ENCODE measurements around the gene PRKCA.

The PRKCA gene

GRCh38 chr17:66526827-66527226, 224.4 kb downstream of the PRKCA start:
- TF ChIP-seq, protein P1, sequence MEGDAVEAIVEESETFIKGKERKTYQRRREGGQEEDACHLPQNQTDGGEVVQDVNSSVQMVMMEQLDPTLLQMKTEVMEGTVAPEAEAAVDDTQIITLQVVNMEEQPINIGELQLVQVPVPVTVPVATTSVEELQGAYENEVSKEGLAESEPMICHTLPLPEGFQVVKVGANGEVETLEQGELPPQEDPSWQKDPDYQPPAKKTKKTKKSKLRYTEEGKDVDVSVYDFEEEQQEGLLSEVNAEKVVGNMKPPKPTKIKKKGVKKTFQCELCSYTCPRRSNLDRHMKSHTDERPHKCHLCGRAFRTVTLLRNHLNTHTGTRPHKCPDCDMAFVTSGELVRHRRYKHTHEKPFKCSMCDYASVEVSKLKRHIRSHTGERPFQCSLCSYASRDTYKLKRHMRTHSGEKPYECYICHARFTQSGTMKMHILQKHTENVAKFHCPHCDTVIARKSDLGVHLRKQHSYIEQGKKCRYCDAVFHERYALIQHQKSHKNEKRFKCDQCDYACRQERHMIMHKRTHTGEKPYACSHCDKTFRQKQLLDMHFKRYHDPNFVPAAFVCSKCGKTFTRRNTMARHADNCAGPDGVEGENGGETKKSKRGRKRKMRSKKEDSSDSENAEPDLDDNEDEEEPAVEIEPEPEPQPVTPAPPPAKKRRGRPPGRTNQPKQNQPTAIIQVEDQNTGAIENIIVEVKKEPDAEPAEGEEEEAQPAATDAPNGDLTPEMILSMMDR (IDR thresholded peaks at IDR 0.05; ENCODE audit: low read depth, low read length, missing control alignments) = no peak
- DNase-seq (ENCODE audit: low read depth) = no peak
- H3K4me3 ChIP-seq (ENCODE audit: low read depth, low read length) = no peak overlapping the region

- no peak for DNase-seq (ENCODE audit: low read depth)
- H3K4me3 ChIP-seq (ENCODE audit: low read depth, low read length) = no peak overlapping the region
- TF ChIP-seq, protein P1 (IDR thresholded peaks at IDR 0.05; ENCODE audit: low read depth, low read length, missing control alignments) = no peak
Observed at GRCh38 chr17:66527335-66527734, 224.9 kb downstream of the PRKCA start.

DNA sequence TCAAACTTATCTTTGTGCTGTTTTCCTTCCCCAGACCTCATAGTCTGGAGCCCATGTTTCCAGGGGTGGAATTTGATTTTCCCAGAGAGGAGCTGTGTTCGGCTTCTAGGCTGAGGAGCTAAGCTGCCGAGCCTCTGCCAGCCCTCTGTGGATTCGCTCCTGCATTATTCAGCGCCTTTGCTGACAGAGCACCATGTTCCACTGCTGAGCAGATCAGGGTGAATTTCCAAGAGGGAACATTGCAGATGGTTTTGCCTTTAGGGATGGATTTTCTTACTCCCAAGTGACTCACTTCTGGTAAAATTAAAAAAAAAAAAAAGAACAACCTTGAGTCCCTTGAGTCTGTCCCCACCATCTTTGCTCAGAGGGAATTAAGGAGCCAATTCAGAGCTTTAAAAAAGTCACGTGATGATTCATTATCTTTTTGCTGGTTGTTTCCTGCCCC, 229.5 kb downstream of the PRKCA start:
- H3K4me3 ChIP-seq (ENCODE audit: low read depth, low read length) = no peak overlapping the region
- TF ChIP-seq, protein P1 (IDR thresholded peaks at IDR 0.05; ENCODE audit: low read depth, low read length, missing control alignments) = no peak
- DNase-seq (ENCODE audit: low read depth) = no peak

GRCh38 chr17:66533572-66533971, 231.2 kb downstream of the PRKCA start:
- no peak for DNase-seq (ENCODE audit: low read depth)

DNA sequence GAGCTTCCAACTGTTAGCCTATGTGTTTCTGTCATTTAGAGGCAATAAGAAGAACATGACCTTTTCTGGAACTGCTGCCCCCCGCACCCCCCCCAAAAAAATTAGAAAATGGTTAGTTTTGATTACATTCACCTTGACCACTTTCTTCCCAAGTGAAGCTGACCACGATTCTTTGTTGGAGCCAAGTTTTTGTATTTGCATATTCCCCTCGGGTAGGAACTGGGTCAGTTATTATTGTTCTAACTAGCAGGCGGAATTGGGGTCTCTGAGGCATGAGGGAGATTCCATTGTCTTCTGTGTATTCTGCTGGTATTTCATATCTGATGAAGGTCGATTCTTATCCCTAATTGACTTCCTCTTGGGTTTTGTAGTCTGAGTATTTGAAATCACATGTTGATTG, 231.6 kb downstream of the PRKCA start:
- no peak for DNase-seq (ENCODE audit: low read depth)
- no peak overlapping the region for H3K4me3 ChIP-seq (ENCODE audit: low read depth, low read length)
- TF ChIP-seq, protein P1 (IDR thresholded peaks at IDR 0.05; ENCODE audit: low read depth, low read length, missing control alignments) = no peak

More at GRCh38 chr17:66533572-66533971, 231.2 kb downstream of the PRKCA start:
- TF ChIP-seq, protein P1 (IDR thresholded peaks at IDR 0.05; ENCODE audit: low read depth, low read length, missing control alignments) = no peak
- no peak overlapping the region for H3K4me3 ChIP-seq (ENCODE audit: low read depth, low read length)

DNA sequence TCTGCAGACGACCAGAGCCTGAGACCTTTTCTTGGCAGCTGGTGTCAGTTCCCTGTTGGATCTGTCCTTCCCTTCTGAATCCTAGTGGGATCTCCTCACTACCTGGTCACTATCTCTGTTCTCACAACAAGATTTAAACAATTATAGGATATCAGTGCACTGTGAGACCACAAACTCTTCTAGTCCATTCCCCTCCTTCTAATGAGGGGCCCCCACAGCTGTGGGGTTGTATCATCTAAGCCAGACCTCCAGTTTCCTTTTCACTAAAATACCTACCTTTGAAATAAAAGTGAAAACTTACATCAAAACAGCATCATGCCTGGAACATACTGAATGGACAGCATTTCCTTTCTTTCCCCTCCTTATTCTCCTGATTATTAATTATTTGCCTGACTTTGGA, 233.2 kb downstream of the PRKCA start:
- TF ChIP-seq, protein P1 (IDR thresholded peaks at IDR 0.05; ENCODE audit: low read depth, low read length, missing control alignments) = no peak
- no peak for DNase-seq (ENCODE audit: low read depth)
- no peak overlapping the region for H3K4me3 ChIP-seq (ENCODE audit: low read depth, low read length)

DNA sequence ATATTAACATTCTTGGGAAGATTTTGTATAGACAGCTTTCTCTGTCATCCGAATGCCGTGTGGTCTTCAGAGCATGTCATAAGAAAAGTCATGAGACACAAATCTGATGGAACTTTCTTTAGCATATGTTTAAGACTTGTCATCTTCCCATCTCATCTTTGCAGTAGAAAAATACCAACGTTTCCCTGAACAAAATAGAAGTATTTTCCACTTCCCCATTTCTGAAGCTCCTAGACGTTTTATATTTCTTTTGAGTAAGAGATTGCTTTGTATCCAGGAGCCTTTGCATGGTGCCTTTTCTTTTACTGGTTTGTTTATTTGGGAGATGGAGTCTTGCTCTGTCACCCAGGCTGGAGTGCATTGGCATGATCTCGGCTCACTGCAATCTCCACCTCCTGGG, 235.1 kb downstream of the PRKCA start:
- DNase-seq (ENCODE audit: low read depth) = no peak
- H3K4me3 ChIP-seq (ENCODE audit: low read depth, low read length) = no peak overlapping the region
- TF ChIP-seq, protein P1 (IDR thresholded peaks at IDR 0.05; ENCODE audit: low read depth, low read length, missing control alignments) = no peak

Data from GM12864 (cell line).